Lung (tissue), 4 donors: ENCODE measurements around the gene CBLN1. TPM values are rescaled to one million over a fixed set of nuclear protein-coding genes. Genes with fewer than 3 reads are reported as not detected.

Experiments used
- polyA plus RNA-seq, 2 donors: library from polyadenylated mRNA; stranded (reverse); fragments of 200-250 nt; gene quantifications; one replicate each; pipeline ENCODE4 v1.2.1, GENCODE V29; 2013
- total RNA-seq, 2 donors: library from RNA; depleted of rRNA in 1 of 2; stranded (reverse); fragments of >200 nt in 1 of 2; gene quantifications; one replicate each; pipeline ENCODE4 v1.2.1, GENCODE V29; 2014 to 2021
- donor health status: Bipolar disorder and iron deficiency.
- donor health status: healthy.
- donor health status: DM: yes; HTN: yes; CAD: no.

Gene CBLN1
- total and polyA plus RNA-seq, 4 donors = 0.40 to 0.43 TPM; not detected in 2

Other genes starting within 250 kb of the CBLN1 start
- not detected for gene C16orf78, start 92.0 kb upstream of the CBLN1 start, total RNA-seq
- not detected for gene C16orf78, start 92.0 kb upstream of the CBLN1 start, polyA plus RNA-seq